HEK293 (cell line): ENCODE measurements around the gene COMMD2.

Source experiments
- HOXD13 ChIP-seq: sonication (generic); formaldehyde crosslinking; IDR thresholded peaks from 2 replicates; pipeline ENCODE4 v1.8.0; 2022; ENCODE audit warnings: missing genetic modification reagents, borderline replicate concordance
- KLF10 ChIP-seq: fragments of 450-650 bp; IDR thresholded peaks from 2 replicates; pipeline ENCODE4 v1.5.1; 2018; ENCODE audit warnings: missing biosample characterization, mild to moderate bottlenecking, missing genetic modification characterization
- KLF7 ChIP-seq: fragments of 450-650 bp; formaldehyde crosslinking; IDR thresholded peaks from 2 replicates; pipeline ENCODE4 v1.5.1; 2016; ENCODE audit warnings: missing biosample characterization, missing genetic modification characterization, borderline replicate concordance
- PRDM4 ChIP-seq: fragments of 450-650 bp; formaldehyde crosslinking; IDR thresholded peaks from 2 replicates; pipeline ENCODE4 v1.5.1; 2017; ENCODE audit warnings: missing biosample characterization, missing genetic modification characterization
- YY1 ChIP-seq: fragments of 450-650 bp; formaldehyde crosslinking; IDR thresholded peaks from 2 replicates; pipeline ENCODE4 v1.5.1; 2018; ENCODE audit warnings: missing biosample characterization, missing genetic modification characterization
- ZBTB26 ChIP-seq: fragments of 450-650 bp; formaldehyde crosslinking; optimal IDR thresholded peaks from 2 replicates; pipeline ENCODE3; 2016; ENCODE audit warnings: missing biosample characterization, mild to moderate bottlenecking, missing genetic modification characterization
- ZEB2 ChIP-seq: fragments of 450-650 bp; formaldehyde crosslinking; IDR thresholded peaks from 2 replicates; pipeline ENCODE4 v1.5.1; 2016; ENCODE audit warnings: missing biosample characterization, missing genetic modification characterization
- ZIC2 ChIP-seq: fragments of 450-650 bp; formaldehyde crosslinking; IDR thresholded peaks from 2 replicates; pipeline ENCODE4 v1.5.1; 2016; ENCODE audit warnings: missing biosample characterization, missing genetic modification characterization
- ZNF23 ChIP-seq: fragments of 450-650 bp; formaldehyde crosslinking; IDR thresholded peaks from 2 replicates; pipeline ENCODE4 v1.5.1; 2016; ENCODE audit warnings: missing biosample characterization, missing genetic modification characterization, borderline replicate concordance
- ZNF274 ChIP-seq, 2 experiments: fragments of 200-500 bp in 1 of 2; fragments of 450-650 bp in 1 of 2; sonication (Bioruptor generic) in 1 of 2; formaldehyde crosslinking in 1 of 2; IDR thresholded peaks; 2 replicates each; pipeline versions ENCODE4 v1.5.1 to v1.6.1; 2014 to 2016; ENCODE audit warnings: borderline replicate concordance in 1 of 2, inconsistent platforms in 1 of 2, low read length in 1 of 2, missing biosample characterization in 1 of 2, missing genetic modification characterization in 1 of 2
- ZNF324 ChIP-seq: fragments of 450-650 bp; formaldehyde crosslinking; IDR thresholded peaks from 2 replicates; pipeline ENCODE4 v1.5.1; 2016; ENCODE audit warnings: missing biosample characterization, missing genetic modification characterization
- ZNF335 ChIP-seq: fragments of 450-650 bp; formaldehyde crosslinking; conservative IDR thresholded peaks from 2 replicates; pipeline ENCODE4 v1.5.1; 2016; ENCODE audit warnings: missing biosample characterization, missing genetic modification characterization
- ZNF549 ChIP-seq: fragments of 450-650 bp; IDR thresholded peaks from 2 replicates; pipeline ENCODE4 v1.5.1; 2018; ENCODE audit warnings: missing biosample characterization, missing genetic modification characterization, mild to moderate bottlenecking, inconsistent platforms, moderate library complexity
- ZNF555 ChIP-seq: fragments of 450-650 bp; formaldehyde crosslinking; conservative IDR thresholded peaks from 2 replicates; pipeline ENCODE4 v1.5.1; 2017; ENCODE audit warnings: missing biosample characterization, mild to moderate bottlenecking, missing genetic modification characterization, inconsistent platforms
- ZNF558 ChIP-seq: fragments of 450-650 bp; formaldehyde crosslinking; IDR thresholded peaks from 2 replicates; pipeline ENCODE4 v1.5.1; 2016; ENCODE audit warnings: missing biosample characterization, missing genetic modification characterization
- ZNF629 ChIP-seq: fragments of 450-650 bp; formaldehyde crosslinking; IDR thresholded peaks from 2 replicates; pipeline ENCODE4 v1.5.1; 2017; ENCODE audit warnings: missing biosample characterization, missing genetic modification characterization
- ZNF654 ChIP-seq: fragments of 450-650 bp; formaldehyde crosslinking; IDR thresholded peaks from 2 replicates; pipeline ENCODE4 v1.5.1; 2016; ENCODE audit warnings: low read depth, missing biosample characterization, missing genetic modification characterization
- ZNF660 ChIP-seq: fragments of 450-650 bp; IDR thresholded peaks from 2 replicates; pipeline ENCODE4 v1.5.1; 2018; ENCODE audit warnings: missing biosample characterization, mild to moderate bottlenecking, missing genetic modification characterization
- ZSCAN30 ChIP-seq: fragments of 450-650 bp; IDR thresholded peaks from 2 replicates; pipeline ENCODE4 v1.5.1; 2018; ENCODE audit warnings: missing biosample characterization, mild to moderate bottlenecking, missing genetic modification characterization, moderate library complexity
- TF ChIP-seq, protein P1 (sequence below): fragments of 450-650 bp; formaldehyde crosslinking; IDR thresholded peaks from 2 replicates; pipeline ENCODE4 v1.5.1; 2016; ENCODE audit warnings: missing biosample characterization, missing genetic modification characterization
- TF ChIP-seq, protein P2 (sequence below): fragments of 450-650 bp; formaldehyde crosslinking; IDR thresholded peaks from 2 replicates; pipeline ENCODE4 v1.5.1; 2016; ENCODE audit warnings: missing biosample characterization, missing genetic modification characterization
- TF ChIP-seq, protein P3 (sequence below): fragments of 450-650 bp; formaldehyde crosslinking; IDR thresholded peaks from 2 replicates; pipeline ENCODE4 v1.5.1; 2016; ENCODE audit warnings: missing biosample characterization, missing genetic modification characterization
- TF ChIP-seq, protein P4 (sequence below): fragments of 450-650 bp; formaldehyde crosslinking; IDR thresholded peaks from 2 replicates; pipeline ENCODE4 v1.5.1; 2016; ENCODE audit warnings: missing biosample characterization, missing genetic modification characterization, borderline replicate concordance

COMMD2 gene

DNA sequence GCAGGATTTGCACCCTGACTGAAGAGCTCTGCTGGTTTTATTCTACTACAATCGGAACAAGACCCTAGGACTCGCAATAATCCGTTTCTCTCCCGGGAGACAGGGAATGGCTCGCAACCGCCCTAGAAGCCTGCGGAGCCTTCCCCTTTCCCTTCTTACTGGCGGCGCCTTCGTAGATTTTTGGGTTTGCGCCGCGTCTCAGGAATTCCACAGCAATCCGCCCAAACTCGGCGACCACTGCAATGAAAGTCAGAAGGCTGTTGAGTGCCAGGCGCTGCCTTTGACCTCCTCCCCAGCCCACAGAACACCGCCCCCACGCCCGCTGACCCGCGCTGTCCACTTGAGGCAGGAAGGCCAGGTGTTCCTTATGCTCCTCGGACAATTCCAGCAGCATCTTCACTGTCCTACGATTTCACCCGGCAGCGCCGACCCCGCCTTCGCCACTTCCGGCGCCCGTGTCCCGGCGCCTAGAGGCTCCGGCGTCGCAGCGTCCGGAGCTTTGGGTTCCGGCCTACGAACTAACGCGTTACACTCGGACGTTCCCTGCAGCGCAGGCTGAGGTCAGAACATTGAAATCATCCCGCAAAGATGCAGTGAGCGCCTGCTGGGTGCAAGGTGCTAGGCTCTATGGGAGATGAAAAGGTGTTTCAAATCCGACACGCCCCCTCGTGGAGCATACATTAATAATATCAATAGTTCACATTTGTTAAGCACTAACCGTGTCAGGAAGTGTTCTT, at the start of gene COMMD2 (continued):
- TF ChIP-seq ZBTB26 (tag by site-specific recombination) = peak; percentile 33
- TF ChIP-seq ZNF654 (tag by site-specific recombination) = peak; percentile 11; the same call in 1 of the 2 replicates
- peak; percentile 21; the same call in 1 of the 2 replicates for TF ChIP-seq KLF10 (tag by site-specific recombination)
- TF ChIP-seq ZNF555 (tag by site-specific recombination) = no peak
- peak; percentile 98 for TF ChIP-seq ZSCAN30 (tag by site-specific recombination)
- no peak for TF ChIP-seq ZNF274 (IDR thresholded peaks at IDR 0.05; ENCODE audit: low read length)
- TF ChIP-seq ZNF274 (tag by site-specific recombination; IDR thresholded peaks at IDR 0.05; ENCODE audit: borderline replicate concordance) = no peak
- peak; percentile 64; the same call in 1 of the 2 replicates for TF ChIP-seq YY1
- TF ChIP-seq, protein P1, sequence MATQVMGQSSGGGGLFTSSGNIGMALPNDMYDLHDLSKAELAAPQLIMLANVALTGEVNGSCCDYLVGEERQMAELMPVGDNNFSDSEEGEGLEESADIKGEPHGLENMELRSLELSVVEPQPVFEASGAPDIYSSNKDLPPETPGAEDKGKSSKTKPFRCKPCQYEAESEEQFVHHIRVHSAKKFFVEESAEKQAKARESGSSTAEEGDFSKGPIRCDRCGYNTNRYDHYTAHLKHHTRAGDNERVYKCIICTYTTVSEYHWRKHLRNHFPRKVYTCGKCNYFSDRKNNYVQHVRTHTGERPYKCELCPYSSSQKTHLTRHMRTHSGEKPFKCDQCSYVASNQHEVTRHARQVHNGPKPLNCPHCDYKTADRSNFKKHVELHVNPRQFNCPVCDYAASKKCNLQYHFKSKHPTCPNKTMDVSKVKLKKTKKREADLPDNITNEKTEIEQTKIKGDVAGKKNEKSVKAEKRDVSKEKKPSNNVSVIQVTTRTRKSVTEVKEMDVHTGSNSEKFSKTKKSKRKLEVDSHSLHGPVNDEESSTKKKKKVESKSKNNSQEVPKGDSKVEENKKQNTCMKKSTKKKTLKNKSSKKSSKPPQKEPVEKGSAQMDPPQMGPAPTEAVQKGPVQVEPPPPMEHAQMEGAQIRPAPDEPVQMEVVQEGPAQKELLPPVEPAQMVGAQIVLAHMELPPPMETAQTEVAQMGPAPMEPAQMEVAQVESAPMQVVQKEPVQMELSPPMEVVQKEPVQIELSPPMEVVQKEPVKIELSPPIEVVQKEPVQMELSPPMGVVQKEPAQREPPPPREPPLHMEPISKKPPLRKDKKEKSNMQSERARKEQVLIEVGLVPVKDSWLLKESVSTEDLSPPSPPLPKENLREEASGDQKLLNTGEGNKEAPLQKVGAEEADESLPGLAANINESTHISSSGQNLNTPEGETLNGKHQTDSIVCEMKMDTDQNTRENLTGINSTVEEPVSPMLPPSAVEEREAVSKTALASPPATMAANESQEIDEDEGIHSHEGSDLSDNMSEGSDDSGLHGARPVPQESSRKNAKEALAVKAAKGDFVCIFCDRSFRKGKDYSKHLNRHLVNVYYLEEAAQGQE (tag by site-specific recombination) = 0 out of 2 replicates have a peak, but pooled peaks have one; percentile 42
- TF ChIP-seq ZNF324 (tag by site-specific recombination) = peak; percentile 89
- no peak for TF ChIP-seq ZNF23
- TF ChIP-seq ZNF549 (tag by site-specific recombination) = no peak
- peak; percentile 64 for TF ChIP-seq ZEB2
- TF ChIP-seq, protein P2, sequence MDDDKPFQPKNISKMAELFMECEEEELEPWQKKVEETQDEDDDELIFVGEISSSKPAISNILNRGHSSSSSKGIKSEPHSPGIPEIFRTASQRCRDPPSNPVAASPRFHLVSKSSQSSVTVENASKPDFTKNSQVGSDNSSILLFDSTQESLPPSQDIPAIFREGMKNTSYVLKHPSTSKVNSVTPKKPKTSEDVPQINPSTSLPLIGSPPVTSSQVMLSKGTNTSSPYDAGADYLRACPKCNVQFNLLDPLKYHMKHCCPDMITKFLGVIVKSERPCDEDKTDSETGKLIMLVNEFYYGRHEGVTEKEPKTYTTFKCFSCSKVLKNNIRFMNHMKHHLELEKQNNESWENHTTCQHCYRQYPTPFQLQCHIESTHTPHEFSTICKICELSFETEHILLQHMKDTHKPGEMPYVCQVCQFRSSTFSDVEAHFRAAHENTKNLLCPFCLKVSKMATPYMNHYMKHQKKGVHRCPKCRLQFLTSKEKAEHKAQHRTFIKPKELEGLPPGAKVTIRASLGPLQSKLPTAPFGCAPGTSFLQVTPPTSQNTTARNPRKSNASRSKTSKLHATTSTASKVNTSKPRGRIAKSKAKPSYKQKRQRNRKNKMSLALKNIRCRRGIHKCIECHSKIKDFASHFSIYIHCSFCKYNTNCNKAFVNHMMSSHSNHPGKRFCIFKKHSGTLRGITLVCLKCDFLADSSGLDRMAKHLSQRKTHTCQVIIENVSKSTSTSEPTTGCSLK = no peak
- TF ChIP-seq PRDM4 (tag by site-specific recombination) = 0 out of 2 replicates have a peak, but pooled peaks have one; percentile 9
- peak; percentile 98 for TF ChIP-seq ZNF660 (tag by site-specific recombination)
- TF ChIP-seq ZIC2 (tag by site-specific recombination) = peak; percentile 70
- TF ChIP-seq, protein P3, sequence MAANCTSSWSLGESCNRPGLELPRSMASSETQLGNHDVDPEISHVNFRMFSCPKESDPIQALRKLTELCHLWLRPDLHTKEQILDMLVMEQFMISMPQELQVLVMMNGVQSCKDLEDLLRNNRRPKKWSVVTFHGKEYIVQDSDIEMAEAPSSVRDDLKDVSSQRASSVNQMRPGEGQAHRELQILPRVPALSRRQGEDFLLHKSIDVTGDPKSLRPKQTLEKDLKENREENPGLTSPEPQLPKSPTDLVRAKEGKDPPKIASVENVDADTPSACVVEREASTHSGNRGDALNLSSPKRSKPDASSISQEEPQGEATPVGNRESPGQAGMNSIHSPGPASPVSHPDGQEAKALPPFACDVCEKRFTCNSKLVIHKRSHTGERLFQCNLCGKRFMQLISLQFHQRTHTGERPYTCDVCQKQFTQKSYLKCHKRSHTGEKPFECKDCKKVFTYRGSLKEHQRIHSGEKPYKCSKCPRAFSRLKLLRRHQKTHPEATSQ = peak; percentile 81
- no peak for TF ChIP-seq HOXD13 (CRISPR knock-in tag)
- TF ChIP-seq ZNF335 (tag by site-specific recombination) = peak; percentile 58
- 0 out of 2 replicates have a peak, but pooled peaks have one; percentile 24 for TF ChIP-seq ZNF558 (tag by site-specific recombination)
- TF ChIP-seq ZNF629 (tag by site-specific recombination) = peak; percentile 86
- peak; percentile 47; the same call in 1 of the 2 replicates for TF ChIP-seq KLF7
- TF ChIP-seq, protein P4, sequence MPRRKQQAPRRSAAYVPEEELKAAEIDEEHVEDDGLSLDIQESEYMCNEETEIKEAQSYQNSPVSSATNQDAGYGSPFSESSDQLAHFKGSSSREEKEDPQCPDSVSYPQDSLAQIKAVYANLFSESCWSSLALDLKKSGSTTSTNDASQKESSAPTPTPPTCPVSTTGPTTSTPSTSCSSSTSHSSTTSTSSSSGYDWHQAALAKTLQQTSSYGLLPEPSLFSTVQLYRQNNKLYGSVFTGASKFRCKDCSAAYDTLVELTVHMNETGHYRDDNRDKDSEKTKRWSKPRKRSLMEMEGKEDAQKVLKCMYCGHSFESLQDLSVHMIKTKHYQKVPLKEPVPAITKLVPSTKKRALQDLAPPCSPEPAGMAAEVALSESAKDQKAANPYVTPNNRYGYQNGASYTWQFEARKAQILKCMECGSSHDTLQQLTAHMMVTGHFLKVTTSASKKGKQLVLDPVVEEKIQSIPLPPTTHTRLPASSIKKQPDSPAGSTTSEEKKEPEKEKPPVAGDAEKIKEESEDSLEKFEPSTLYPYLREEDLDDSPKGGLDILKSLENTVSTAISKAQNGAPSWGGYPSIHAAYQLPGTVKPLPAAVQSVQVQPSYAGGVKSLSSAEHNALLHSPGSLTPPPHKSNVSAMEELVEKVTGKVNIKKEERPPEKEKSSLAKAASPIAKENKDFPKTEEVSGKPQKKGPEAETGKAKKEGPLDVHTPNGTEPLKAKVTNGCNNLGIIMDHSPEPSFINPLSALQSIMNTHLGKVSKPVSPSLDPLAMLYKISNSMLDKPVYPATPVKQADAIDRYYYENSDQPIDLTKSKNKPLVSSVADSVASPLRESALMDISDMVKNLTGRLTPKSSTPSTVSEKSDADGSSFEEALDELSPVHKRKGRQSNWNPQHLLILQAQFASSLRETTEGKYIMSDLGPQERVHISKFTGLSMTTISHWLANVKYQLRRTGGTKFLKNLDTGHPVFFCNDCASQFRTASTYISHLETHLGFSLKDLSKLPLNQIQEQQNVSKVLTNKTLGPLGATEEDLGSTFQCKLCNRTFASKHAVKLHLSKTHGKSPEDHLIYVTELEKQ = peak; percentile 67; the same call in 1 of the 2 replicates
